GM10847 (cell line): ENCODE results near the gene VAV2.

Experiments
- POLR2A ChIP-seq: IDR thresholded peaks from 2 replicates; pipeline ENCODE4 v1.6.1; 2011; ENCODE audit not compliant: insufficient read length; ENCODE audit errors: extremely low read depth

Gene VAV2

DNA sequence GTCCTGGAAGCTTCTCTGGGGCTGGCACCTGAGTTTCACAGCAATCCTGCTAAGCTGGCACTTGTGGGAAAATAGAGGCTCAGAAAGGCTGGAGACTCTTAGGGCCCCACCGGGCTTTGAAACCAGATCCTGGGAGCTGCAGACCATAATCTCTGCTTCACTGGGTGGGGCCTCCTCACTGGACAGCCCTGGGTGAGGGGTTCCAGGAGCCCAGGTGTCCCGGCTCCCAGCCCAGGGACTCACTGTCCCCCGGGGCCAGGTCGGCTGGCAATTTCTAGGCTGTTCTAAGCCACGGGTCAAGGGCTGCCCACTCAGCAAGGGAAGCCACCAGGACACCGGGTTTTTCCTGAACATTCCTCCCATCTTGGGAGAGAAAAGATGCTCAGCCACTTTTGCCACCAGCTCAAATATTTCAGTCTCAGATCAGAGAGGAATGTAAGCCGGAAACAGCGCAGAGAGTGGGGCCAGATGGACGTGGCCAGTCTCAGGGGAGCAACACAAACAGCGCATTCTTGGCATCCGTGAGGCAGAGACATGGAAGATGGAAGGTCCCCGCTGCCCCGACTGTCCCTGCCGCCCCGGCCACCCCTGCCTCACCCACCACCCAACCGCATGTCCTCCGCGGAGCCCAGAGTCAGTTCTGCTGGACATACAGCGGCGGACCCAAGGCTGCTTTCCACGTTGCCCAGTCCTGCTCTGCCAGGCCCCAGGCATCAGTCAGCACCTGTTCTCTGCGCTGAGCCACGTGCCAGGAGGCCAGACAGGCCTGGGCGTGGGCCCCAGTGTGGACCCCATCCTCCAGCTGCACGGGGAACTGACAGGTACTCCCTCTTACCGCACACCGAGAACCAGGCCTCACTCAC lies 72.6 kb downstream of the VAV2 start:
- TF ChIP-seq POLR2A: no peak

DNA sequence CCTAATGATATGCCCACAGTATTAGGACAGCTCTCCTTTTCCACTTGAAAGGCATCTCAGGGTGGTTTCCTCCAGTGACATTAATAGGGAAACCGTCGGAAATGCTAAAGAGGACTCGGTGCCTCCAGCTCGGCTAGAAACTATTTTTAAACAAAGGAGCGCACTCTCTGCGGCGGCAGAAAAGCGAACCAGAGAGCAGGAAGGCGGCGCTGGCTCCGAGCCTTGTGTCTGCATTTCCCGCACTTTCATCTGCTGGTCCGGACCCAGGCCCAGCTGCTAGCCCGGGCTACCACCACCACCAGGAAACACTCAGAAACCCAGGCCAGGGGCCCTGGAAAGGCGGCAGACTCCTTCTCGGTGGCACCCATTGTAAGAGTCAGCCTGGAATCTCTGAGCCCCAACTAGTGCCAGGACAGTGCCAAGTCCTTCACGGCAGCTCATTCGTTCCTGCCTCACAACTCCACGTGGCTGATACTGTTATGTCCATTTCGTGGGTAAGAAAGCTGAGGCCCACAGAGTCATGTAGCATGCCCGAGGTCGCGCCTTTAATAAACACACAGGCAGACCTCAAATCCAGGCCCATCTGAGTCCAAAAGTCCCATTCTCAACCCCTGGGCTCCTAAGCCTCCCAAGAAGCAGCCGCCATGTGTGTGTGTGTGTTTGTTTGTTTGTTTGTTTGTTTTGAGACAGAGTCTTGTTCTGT lies 73.9 kb downstream of the VAV2 start:
- TF ChIP-seq POLR2A: no peak

DNA sequence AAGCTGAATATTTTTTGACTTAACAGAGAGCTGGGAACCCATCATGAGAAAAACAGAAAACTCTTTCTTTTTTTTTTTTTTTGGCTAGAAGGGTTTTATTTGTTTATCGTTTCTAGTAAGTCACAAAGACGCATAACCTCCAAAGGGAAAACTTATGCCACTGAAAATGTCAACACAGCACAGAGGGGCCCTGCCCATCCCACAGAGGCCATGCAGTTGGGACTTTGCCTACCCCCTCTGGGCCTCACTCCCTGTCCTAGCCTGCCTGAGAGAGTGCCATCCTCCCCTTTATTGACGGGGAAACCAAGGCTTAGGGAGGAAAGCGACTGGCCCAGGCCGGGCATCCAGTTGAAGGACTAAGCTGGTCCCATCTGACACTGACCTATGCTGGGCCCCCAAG lies 74.7 kb downstream of the VAV2 start:
- no peak for TF ChIP-seq POLR2A

DNA sequence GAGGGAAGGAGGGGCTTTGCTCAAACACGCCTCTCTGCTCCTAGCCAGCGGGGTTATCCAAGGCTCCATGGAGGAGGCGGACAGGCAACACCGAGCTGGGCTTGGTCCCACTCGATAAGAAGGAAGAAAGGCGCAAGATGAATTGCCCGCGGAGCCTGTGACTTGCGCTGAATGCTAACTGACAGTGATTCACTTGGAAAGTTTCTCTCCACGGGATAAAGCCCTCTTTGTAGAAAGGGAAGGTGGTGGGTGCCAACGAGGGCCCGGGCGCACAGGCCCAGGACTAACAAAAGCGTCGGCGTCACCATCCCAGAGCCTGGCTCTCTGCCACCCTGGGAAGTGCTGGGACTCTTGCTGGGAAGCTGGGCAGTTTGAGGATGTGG lies 76.0 kb downstream of the VAV2 start:
- no peak for TF ChIP-seq POLR2A

DNA sequence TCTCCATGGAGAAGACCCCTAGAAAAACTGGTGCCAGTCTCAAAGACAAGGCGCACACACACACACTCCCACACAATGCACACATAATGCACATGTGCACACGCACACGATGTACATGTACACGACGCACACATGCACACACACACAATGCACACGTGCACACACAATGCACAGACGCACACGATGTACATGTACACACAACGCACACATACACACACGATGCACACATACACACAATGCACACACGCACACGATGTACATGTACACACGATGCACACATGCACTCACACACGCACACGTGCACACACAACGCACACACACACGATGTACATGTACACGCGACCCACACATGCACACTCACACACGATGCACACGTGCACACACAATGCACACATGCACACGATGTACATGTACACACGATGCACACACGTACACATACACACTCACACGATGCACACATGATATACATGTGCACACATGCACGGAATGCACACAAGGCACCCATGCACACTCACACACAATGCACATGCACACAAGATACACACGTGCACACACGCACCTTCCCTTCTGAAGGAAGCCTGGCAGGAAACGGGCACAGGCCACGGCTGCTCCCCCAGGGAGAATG lies 76.5 kb downstream of the VAV2 start:
- TF ChIP-seq POLR2A: no peak

DNA sequence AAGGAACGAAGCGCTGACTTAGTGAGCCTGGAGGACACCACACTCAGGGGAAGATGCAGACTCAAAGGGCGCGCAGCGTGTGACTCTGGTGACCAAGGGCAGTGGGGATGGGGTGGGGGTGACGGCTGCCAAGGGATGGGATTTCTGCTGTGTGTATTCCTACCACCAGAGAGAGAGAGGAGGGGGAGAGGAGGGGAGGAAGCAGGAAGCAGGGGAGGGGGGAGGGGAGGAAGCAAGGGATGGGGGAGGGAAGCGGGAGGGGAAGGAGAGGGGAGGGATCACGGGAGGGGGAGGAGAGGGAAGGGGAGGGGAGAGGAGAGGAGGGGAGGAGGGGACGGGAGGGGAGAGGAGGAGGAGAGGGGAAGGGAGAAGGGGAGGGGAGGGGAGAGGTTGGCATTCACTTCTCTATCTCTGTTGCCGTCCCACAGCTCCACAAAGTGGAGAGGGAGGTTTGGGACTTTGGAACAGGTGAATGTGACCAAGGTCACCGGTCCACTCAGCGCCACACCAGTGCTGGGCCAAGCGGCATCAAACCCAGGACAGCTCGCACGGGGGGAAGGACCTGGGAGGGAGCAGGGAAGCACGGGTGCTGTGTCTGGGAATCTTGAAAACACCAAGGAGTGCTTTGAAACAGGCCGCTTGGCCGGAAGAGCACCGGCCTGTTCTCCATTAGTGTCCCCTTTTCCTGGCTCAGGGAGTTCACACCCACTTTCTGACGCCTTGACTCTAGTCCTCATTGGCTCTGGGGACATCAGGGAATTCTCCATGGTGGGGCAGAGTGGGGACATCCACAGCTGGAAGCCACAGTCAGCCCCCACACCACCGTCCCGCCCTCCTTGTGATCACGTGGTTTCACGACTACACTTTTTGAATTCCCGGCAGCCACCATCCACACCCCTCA lies 77.4 kb downstream of the VAV2 start:
- no peak for TF ChIP-seq POLR2A

DNA sequence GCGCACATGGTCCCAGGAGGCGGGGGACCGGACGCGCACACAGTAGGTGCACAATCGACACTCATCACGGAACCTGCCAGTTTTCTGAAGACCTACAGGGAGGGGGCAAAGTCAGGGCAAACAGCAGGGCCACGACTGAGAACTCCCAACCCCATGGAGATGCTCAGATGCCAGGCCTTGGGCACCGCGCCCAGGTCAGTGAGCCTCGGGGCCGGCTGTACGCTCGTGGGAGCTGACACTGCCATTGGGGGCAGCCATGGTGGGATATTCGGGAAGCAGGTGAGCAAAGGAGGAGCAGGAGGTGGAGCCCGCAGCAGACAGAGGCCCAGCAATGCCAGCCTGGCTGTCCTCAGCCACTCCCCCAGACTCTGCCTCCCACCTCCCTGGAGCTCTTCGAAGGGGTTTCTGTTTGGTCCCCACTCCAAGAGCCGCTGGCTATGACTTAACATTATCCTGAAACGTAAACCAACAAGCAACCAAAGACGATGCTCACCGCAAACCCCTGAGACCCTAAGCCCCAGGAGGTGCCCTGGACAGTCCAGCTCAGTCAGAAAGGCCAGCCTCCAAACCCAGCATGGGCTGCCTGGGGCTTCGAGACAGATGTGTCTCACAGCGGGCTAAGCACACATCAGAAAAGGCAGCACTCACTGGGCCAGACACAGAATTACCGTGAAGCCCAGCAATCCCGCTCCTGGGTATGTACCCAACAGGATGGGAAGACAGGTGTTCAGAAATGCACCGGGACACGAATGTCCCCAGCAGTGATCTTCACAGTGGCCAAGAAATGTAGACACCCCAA lies 78.4 kb downstream of the VAV2 start:
- no peak for TF ChIP-seq POLR2A

DNA sequence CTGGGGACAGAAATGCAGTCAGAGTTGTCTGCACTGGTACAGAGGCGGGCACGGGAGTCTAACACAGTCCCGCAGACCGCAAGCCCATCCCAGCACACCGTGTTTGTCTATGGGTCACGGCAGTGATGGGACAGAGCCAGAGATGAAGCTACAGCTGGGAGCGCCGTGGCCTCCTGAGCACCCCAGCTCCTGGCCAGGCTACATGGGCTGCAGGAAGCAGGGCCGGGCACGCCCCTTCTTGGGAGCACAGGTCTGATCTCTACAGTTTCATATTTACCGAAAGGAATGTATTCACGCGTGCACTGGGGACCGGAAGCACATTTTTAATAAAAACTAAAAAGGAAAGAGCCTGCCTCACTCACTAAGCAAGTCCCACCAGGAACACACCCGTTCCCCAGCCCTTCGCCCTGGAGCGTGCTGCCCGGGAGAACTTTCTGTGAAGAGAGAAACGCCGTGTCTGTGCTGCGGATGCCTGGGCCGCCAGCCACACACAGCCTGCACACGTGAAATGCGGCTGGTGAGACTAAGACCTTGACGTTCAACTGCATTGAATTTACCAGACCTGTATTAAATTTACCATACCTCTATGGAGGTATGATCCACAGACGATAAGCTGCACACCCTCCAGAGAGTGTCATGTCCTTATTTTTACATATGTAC lies 81.1 kb downstream of the VAV2 start:
- TF ChIP-seq POLR2A: no peak

DNA sequence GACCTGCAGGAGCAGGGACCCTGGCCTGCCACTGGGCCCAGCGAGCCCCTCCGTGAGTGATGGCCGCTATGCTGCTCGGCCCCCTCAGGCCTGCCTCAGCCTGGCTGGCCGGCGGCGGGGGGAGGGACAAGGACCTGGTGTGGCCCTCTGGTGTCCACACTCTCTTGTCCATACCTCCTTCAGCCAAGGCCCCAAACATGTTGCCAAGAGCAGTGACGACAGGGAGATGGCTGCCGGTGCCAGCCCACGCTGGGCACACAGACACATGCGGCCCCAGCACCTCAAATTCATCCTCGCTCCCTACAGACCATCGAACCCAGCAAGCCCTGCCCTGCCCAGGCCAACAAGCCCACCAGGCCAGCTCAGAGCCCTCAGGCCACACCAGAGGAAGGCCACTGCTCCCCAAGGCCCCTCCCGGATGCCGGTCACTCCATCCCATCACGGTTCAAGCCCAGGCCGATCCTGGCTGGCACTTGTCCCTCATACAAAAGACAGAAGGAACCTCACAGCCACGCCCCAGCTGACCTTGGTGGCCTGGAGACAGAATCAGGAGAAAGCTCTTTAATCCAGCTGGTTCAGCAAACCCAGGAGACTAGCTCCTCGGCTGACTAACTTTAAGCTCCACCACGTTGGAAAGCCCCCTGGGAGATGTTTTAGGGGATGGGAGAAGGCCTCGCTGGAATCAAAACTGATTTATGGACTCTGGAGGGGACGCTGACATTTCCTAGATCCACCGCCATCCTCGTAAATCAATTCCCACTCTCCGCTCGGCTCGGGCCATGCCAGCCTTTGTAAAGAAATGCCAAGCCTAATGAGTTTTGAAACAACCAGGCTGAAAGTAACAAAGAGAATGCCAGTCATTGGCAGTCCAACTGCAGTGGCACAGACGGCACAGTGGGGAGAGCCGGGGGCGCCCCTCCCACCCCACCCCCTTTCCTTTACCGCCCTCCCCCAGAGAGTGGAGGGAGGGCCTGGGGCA lies 84.9 kb downstream of the VAV2 start:
- TF ChIP-seq POLR2A: no peak

DNA sequence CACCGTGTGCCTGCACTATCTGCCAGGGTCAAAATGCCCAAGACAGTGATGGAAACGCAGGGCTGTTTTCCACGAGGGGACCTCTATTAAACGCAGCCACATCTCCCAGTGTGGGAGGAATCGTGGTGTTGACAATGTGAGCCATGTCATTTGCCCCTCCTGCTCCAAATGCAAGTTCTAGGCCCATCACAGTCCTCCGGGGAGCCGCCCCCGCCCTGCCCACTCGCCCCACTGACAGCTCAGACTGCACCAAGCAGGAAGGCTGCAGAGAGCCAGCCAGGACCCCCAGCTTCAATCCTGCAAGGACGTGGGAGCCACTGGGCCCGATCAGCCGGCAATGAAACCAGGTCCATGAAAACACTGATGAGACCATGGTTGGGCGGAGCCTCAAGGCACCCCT lies 85.9 kb downstream of the VAV2 start:
- TF ChIP-seq POLR2A: no peak

DNA sequence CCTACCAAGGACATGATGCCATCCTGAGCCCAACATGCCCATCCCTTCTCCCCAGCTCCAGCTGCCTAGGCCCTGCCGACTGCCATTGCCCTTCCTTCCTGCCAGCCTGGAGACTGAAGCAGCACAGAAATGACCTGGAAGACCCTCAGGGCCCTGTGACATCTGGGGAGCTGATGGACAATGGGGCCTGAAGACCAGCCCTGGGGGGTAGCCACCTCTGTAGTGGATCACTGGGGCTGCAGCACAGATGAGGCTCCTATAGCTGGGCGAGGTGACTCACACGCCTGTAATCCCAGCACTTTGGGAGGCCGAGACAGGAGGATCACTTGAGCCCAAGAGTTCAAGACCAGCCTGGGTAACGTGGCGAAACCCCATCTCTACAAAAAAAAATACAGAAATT lies 86.6 kb downstream of the VAV2 start:
- TF ChIP-seq POLR2A: no peak

DNA sequence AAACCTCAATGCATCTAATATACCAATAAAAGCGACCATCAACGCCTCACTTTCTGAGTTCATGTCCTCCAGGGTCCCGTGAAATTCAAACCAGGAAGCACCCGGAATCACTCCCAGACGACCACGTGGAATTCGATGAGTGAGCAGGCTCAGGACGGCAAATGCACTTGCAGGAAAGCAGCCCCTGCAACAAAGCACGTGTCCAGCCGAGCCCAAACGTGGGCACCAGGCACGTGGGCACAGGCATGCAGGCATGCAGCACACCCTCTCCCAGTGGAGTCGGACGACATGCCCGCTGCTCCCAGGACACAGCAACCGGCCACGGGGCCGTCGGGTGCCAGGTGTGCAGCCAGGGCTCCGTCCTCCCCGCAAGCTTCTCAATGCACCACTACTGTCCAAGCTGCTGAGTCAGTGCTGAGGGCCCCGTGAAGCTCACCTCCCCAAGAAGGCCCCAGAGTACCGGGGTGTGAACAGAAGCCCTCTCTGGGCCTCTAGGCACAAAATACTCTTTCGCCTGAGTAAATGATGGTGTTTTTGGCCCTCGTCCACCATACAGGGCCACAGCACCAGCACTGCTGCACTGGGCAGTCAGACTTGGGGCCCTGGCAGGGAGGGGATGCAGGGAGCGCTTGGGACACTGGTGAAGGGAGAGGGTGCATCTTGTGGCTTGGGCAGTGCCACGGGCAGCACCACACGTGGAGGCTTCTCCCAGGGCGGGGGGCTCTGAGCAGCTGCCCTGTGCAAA lies 87.6 kb downstream of the VAV2 start:
- TF ChIP-seq POLR2A: no peak

DNA sequence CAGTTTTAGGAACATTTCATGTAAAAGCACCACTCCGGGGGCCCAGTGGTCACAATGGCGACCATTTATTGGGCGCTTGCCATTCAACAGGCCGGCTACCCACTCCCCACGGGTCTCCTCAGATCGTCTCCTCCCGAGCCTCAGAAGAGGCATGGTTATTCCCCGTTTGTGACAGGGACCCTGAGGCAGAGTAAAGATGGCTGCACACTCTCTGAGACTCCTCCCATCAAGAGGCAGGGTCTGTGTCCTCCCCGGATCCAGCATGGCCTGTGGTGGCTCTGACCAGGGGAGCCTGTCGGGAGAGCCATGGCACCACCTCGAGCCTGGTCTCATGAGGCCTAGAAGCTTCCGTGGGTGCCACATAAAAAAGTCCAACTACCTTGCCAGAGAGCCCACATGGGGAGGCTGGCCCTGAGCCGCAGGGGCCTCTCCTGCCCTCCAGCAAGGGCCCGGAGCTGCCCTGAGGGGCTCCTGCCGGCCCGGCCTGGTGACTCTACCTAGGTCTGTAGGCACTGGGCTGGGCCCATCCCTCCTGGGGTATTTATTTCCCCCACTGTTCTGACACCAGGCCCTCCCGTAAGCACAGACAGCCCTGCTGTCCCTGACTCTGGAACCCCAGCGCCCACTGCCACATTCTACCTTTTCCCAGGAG lies 90.8 kb downstream of the VAV2 start:
- no peak for TF ChIP-seq POLR2A
